Left lung (tissue), 10 donors: ENCODE results near the gene FAM9C. TPM values are rescaled to one million over a fixed set of nuclear protein-coding genes. Genes with fewer than 3 reads are reported as not detected.
A peak's percentile ranks its signal among the peaks of the same experiment; 100 is the strongest.

Experiments
- ATAC-seq: fragments of 200-7000 bp; cut with Tn5 transposase; one replicate; pipeline ENCODE4 v1.9.1; 2020; ENCODE audit warnings: moderate library complexity
- DNase-seq, 4 donors: peaks; one replicate each; pipeline ENCODE4 v3.0.0-alpha.2; 2013 to 2020
- H3K27ac ChIP-seq, 2 donors: fragments of 200-600 bp; sonication (generic) in 1 of 2; one replicate each; pipeline versions ENCODE4 v1.5.0 to v1.8.0; 2020 to 2021
- H3K27me3 ChIP-seq, 2 donors: fragments of 200-600 bp; sonication (generic) in 1 of 2; one replicate each; pipeline versions ENCODE4 v1.5.0 to v1.8.0; 2020 to 2021
- H3K36me3 ChIP-seq, 2 donors: fragments of 200-600 bp; sonication (generic) in 1 of 2; one replicate each; pipeline versions ENCODE4 v1.5.0 to v1.8.0; 2020 to 2021
- H3K4me1 ChIP-seq, 2 donors: fragments of 200-600 bp; one replicate each; pipeline ENCODE4 v1.8.0; 2021
- H3K4me3 ChIP-seq, 2 donors: fragments of 200-600 bp; sonication (generic) in 1 of 2; one replicate each; pipeline versions ENCODE4 v1.5.0 to v1.8.0; 2020 to 2021; ENCODE audit warnings: mild to moderate bottlenecking in 1 of 2
- H3K9me3 ChIP-seq, 2 donors: fragments of 200-600 bp; sonication (generic) in 1 of 2; one replicate each; pipeline versions ENCODE4 v1.5.0 to v1.8.0; 2020 to 2021
- intact Hi-C, 2 donors: fragments of 100-400 bp; cut with DNase I; formaldehyde crosslinking; loops; one replicate each; pipeline versions ENCODE4 v1.11.2 to v1.14.2; 2022
- polyA plus RNA-seq, 6 donors: library from polyadenylated mRNA; unstranded; fragments of 120-200 nt; gene quantifications; one replicate each; pipeline ENCODE4 v1.2.1, GENCODE V29; 2013; ENCODE audit not compliant: insufficient read length in 6 of 6
- total RNA-seq, 2 donors: library from RNA; stranded (reverse); fragmentation: NEBNext Ultra II Directional; extraction: Animal tissue kit (Norgen Biotek cat#: 25700); gene quantifications; one replicate each; pipeline ENCODE4 v1.2.1, GENCODE V29; 2021
- TF ChIP-seq, protein P1 (sequence below), 2 donors: fragments of 200-600 bp; sonication (generic) in 1 of 2; IDR thresholded peaks; one replicate each; pipeline versions ENCODE4 v1.5.0 to v1.8.0; 2021; ENCODE audit warnings: antibody characterized with exemption in 2 of 2
- donor health status: DM: no; HTN: yes; CAD: no.
- donor health status: DM: no; HTN: no; CAD: no.

FAM9C gene
- total and polyA plus RNA-seq, 8 donors, result 0.11 to 0.77 (median 0.21) TPM; not detected in 2

DNA sequence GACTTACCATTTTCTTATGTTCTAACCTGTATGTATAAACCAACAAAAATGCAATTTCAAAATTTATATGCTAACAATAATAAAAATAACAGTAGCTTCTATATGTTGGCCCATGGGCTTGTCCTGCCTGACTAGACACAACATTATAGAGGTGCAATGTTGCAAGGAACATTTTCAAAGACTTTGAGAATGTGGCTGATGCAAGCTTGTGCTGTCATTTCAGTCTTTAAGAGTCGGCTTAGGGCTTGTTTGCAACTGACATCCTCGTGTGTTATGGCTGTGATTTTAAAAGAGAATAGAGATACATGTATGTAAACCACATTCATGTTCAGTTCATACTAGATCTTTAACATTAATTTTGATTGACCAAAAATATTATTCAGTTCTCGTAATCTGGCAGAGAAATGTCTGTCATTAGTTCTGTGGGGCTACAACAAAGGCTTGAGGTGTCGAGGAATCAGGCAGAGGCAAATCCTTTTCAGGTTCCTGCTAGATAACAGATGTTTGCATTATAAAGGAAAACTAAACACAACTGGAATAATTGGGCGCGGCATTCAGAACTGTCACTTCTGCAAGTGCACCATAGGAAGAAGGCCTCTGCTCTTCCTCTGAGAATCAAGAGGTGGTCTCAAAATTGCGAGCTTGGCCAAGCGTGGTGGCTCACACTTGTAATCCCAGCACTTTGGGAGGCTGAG, 56.4 kb downstream of the FAM9C start:
- Histone ChIP-seq H3K4me3 (no peak overlapping the region), H3K27me3 (no peaks in the 10 kb centered on the region), H3K9me3 (no peaks in the 10 kb centered on the region), H3K36me3 (no peaks in the 10 kb centered on the region), H3K27ac (peak overlapping the region; percentile 33 to 35), H3K4me1 (peaks cover 3 to 13% of the 10 kb centered on the region in 2 donors)
- ATAC-seq (no peak), DNase-seq (no peak)
- TF ChIP-seq, protein P1, sequence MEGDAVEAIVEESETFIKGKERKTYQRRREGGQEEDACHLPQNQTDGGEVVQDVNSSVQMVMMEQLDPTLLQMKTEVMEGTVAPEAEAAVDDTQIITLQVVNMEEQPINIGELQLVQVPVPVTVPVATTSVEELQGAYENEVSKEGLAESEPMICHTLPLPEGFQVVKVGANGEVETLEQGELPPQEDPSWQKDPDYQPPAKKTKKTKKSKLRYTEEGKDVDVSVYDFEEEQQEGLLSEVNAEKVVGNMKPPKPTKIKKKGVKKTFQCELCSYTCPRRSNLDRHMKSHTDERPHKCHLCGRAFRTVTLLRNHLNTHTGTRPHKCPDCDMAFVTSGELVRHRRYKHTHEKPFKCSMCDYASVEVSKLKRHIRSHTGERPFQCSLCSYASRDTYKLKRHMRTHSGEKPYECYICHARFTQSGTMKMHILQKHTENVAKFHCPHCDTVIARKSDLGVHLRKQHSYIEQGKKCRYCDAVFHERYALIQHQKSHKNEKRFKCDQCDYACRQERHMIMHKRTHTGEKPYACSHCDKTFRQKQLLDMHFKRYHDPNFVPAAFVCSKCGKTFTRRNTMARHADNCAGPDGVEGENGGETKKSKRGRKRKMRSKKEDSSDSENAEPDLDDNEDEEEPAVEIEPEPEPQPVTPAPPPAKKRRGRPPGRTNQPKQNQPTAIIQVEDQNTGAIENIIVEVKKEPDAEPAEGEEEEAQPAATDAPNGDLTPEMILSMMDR (IDR thresholded peaks at IDR 0.05), result no peak
- intact Hi-C loops, result no loop called here

GRCh38 chrX:12987340-12987739, 57.1 kb downstream of the FAM9C start:
- Histone ChIP-seq H3K9me3 (no peaks in the 10 kb centered on the region), H3K4me1 (peaks cover 3 to 17% of the 10 kb centered on the region in 2 donors), H3K36me3 (no peaks in the 10 kb centered on the region), H3K4me3 (no peak overlapping the region), H3K27ac (no peak overlapping the region), H3K27me3 (no peaks in the 10 kb centered on the region)
- no peak for ATAC-seq
- no peak for DNase-seq
- TF ChIP-seq, protein P1 (IDR thresholded peaks at IDR 0.05), result no peak
- intact Hi-C loops, result no loop called here

DNA sequence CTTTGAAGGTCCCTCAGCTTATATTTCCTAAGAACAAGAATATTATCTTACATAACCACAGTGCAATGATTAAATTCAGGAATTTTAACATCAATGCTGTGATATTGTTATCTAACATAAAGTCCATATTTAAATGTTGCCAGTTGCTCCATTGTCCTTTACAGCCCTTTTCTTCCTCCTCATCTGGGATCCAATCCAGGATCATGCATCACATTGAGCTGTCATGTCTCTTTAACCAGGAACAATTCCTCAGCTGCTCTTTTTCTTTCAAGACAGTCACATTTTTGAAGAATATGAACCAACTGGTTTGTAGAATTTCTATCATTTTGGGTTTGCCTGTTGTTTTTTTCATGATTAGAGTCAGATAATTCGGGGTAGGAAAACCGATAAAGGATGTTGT, 57.5 kb downstream of the FAM9C start:
- no peak for DNase-seq
- peaks cover 3 to 20% of the 10 kb centered on the region in 2 donors for H3K4me1 ChIP-seq
- no peaks in the 10 kb centered on the region for H3K27me3 ChIP-seq
- intact Hi-C loops, result no loop called here
- ATAC-seq, result no peak
- H3K9me3 ChIP-seq, result no peaks in the 10 kb centered on the region
- H3K36me3 ChIP-seq, result no peaks in the 10 kb centered on the region
- TF ChIP-seq, protein P1 (IDR thresholded peaks at IDR 0.05), result no peak
- no peak overlapping the region for H3K27ac ChIP-seq
- H3K4me3 ChIP-seq, result no peak overlapping the region

DNA sequence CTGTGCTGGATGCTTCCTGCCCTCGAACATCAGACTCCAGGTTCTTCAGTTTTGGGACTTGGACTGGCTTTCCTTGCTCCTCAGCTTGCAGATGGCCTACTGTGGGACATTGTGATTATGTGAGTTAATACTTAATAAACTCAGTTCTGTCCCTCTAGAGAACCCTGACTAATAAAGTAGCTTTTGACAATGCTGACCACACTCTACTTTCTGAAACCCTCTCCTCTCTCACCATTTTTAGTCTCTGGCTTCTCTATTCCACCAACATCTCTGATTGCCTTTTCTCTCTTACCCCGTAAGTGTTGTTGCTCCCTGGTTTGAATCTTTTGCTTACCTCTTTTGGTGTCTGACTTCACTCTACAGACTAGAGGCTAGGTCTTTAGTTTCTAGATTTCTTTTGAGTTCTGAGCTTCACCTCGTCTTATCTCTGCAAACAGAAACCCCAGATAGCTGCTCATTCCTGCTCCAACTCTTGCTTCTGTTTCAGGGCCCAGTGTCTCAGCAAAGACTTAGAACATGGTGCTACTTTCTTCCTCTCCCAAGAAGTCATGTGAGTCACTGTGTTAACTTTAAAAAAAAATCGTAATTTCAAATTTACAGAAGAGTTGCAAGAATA, 58.1 kb downstream of the FAM9C start:
- no peak for ATAC-seq
- intact Hi-C loops, result no loop called here

More for the DNA sequence above, 58.1 kb downstream of the FAM9C start:
- no peaks in the 10 kb centered on the region for H3K27me3 ChIP-seq
- no peak overlapping the region for H3K27ac ChIP-seq
- no peaks in the 10 kb centered on the region for H3K36me3 ChIP-seq
- peaks cover 3 to 25% of the 10 kb centered on the region in 2 donors for H3K4me1 ChIP-seq
- no peak for DNase-seq
- no peaks in the 10 kb centered on the region for H3K9me3 ChIP-seq
- TF ChIP-seq, protein P1 (IDR thresholded peaks at IDR 0.05), result no peak
- no peak overlapping the region for H3K4me3 ChIP-seq

Other genes with a start within 250 kb of the FAM9C start
- gene TLR7, start 177.5 kb downstream of the FAM9C start, total RNA-seq, result 1 to 10 TPM; 3.1 to 3.4 TPM
- gene TLR7, start 177.5 kb downstream of the FAM9C start, polyA plus RNA-seq, result 1 to 10 TPM in 4 of 6 donors, under 1 TPM in 2; 0.84 to 1.4 (median 1.2) TPM
- gene TLR8, start 138.0 kb downstream of the FAM9C start, total RNA-seq, result 10 to 100 TPM in 1 of 2 donors, 1 to 10 TPM in 1; 5.7 to 24.6 TPM
- gene TLR8, start 138.0 kb downstream of the FAM9C start, polyA plus RNA-seq, result under 1 TPM; 0.31 to 0.60 (median 0.50) TPM
- 1,000 to 10,000 TPM; 4,574 to 4,791 TPM for gene TMSB4X, start 69.5 kb downstream of the FAM9C start, total RNA-seq
- gene TMSB4X, start 69.5 kb downstream of the FAM9C start, polyA plus RNA-seq, result 1,000 to 10,000 TPM; 3,301 to 3,721 (median 3,470) TPM